Activated T-cell treated with anti-CD3 and anti-CD28 coated beads, Interleukin-2, amount 50 U/mL, for 1 hour (primary cell): ENCODE results near the gene FAM20C.
"Not testable (repeated sequence)": the region's sequence is repeated elsewhere in the genome, so short reads cannot be mapped to it uniquely, and the experiment has no call there.

ENCODE experiments used
- DNase-seq: peaks from one replicate; pipeline ENCODE4 v3.0.0-alpha.2; 2020

FAM20C gene

DNA sequence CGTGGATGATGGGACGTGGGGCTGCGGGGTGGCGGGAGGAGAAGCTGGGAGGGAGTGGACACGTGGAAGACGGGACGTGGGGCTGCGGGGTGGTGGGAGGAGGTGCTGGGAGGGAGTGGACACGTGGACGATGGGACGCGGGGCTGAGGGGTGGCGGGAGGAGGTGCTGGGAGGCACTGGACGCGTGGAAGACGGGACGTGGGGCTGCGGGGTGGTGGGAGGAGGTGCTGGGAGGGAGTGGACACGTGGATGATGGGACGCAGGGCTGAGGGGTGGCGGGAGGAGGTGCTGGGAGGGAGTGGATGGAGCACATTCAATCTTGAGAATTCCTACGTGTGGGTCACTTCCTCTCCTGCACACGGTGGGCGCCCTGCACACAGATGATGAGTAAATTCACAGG lies 104.8 kb downstream of the FAM20C start:
- not testable (repeated sequence) for DNase-seq

DNA sequence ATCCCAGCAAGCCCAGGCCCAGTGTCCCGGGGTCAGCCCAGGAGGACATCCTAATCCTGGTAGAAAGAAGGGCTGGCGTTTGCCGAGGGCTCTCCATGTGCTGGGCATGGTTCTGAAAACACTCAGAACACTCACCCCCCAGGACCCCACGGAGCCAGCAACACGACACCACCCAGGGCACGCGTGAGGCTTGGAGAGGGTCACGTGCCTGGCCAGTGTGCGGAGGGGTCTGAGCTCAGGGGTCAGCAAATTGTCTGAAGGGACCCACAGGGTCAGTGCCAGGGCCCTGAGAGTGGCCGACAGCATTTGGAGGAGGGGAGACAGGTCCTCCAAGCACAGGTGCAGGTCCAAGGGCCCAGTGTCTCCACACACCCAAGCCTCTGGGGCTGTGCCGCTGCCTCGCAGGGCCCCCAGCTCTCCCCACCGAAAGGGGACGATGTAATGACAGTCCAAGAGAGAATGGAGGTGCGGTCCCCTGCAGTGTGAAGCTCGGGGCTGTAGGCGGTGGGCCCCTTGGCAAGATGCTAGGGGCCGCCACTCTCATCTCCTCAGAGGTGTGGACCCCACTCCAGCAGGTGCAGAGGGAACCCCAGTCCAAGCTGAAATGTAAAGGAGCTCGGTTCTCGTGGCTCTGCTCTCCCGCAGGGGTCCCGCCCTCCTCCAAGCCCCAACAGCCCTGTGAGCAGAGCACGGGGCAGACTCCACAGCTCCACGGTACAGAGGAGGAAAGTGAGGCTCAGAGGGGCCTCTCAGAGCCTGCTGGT lies 105.4 kb downstream of the FAM20C start:
- DNase-seq, result no peak

- DNase-seq, result no peak
These were observed 106.0 kb downstream of the FAM20C start for GRCh38 chr7:298375-298702.

GRCh38 chr7:298743-299142 lies 106.4 kb downstream of the FAM20C start:
- no peak for DNase-seq

- DNase-seq, result no peak
These were observed 106.8 kb downstream of the FAM20C start for GRCh38 chr7:299169-299568.

- no peak for DNase-seq
These were observed 107.3 kb downstream of the FAM20C start for GRCh38 chr7:299628-300027.

- DNase-seq, result no peak
These were observed 107.7 kb downstream of the FAM20C start for GRCh38 chr7:300048-300447.

GRCh38 chr7:300546-301290 lies 108.3 kb downstream of the FAM20C start:
- DNase-seq, result no peak

DNA sequence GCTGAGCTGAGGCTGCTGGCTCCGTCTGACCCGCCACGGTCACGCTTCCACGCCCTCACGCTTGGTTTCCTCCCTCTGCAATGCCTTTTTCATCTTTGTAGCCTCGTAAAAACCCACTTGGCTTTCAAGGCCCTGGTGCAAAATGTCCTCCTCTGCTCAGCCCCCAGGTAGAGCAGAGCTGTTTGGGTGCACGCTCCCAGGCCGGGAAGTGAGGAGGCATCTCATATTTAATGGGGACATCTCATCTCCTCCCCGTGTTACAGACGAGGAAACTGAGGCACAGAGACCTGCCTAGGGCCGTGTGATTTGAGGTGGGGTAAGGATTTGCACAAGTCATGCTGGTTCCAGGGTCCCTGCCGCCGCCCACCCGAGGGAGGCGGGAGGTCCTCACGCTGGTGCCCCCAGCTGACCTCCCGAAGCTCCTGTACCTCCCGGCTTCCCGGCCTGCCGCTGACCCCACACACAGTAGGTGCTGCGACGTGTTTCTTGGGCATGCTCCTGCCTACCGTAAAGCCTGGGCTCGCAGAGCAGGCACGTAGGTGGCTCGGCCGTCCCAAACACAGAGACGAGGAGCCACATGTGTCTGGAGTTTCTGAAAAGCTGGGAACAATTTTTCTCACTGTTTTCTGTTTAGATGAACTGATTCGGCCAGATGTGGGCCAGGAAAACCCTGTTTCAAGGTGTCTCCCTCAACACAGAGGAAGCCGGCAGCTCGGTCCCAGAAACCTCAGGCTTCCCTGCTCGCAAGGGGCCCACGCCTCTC lies 109.1 kb downstream of the FAM20C start:
- peak; percentile 4 for DNase-seq

- DNase-seq, result peak; percentile 11
These were observed 110.0 kb downstream of the FAM20C start for GRCh38 chr7:302054-302992.

DNA sequence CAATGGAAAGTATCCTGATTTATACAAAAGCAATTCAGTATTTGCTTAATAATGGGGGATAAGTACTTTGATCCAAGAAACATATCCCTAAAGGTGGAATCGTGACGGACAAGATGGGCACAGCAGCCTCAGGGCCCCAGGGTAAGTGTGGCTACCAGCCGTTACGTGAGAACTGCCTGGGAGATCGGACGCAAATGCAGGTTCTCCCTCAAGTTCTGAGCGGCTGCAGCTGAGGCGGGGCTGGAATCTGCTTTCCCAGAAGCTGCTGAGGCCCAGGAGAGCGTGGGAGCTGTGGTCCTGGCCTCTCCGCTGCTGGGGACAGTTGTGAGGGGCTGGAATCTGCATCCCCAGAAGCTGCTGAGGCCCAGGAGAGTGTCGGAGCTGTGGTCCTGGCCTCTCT lies 111.1 kb downstream of the FAM20C start:
- peak; percentile 4 for DNase-seq

GRCh38 chr7:303884-304573 lies 111.7 kb downstream of the FAM20C start:
- no peak for DNase-seq

GRCh38 chr7:304574-305409 lies 112.4 kb downstream of the FAM20C start:
- DNase-seq, result no peak

GRCh38 chr7:305410-306151 lies 113.2 kb downstream of the FAM20C start:
- DNase-seq, result no peak

DNA sequence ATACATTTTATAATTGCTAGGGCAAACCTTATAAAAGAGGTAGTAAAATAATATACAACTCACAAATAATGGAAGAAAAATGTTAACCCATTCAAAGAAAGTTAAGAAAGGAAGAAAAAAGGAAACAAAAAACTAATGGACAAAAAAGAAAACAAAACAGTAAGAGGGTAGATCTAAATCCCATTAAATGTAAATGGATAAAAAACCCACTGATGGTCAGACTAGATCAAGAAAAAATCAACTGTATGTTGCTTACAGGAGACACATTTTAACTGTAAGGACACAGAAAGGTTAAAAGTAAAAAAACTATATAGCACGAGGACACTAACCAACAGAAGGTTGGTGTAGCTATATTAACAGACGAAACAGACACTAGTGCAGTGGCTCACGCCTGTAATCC lies 115.6 kb downstream of the FAM20C start:
- DNase-seq, result no peak

DNA sequence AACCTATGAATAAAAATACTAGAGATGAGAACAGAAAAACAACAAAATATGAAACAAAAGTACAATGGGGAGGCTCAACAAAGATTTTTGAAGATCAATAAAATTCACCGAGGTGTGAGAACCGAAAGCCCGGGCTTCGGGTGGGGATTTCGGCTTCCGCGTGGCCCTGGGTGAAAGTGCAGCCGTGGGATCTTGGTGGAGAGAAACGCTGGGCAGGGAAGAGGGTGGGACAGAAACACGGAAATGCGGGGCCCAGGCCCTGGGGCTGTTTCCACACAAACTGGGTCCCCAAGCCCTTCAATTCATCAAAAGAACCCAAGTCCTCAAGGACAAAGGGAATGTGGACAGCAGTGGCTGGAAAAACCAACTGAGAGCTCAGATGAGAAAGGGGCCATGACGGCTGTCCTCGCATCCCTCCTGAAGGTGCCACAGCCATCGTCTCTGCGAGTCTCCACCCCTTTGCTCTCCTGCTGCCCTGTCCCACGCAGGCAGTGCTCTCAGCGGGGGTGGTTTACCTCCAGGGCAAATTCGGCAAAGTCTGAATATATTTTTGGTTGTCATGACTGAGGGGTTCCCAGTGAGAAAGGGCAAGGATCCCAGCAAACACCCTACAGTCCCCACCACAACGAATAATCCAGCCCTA lies 117.3 kb downstream of the FAM20C start:
- DNase-seq, result no peak
